Measurements from ENCODE around the gene CTNNB1.

Gene CTNNB1

GRCh38 chr3:41188306-41188705 lies 11.0 kb upstream of the CTNNB1 start:
- ATAC-seq: no peak
- TF ChIP-seq OSR1 (CRISPR knock-in tag; IDR thresholded peaks at IDR 0.05): no peak

GRCh38 chr3:41190509-41191284 lies 8.6 kb upstream of the CTNNB1 start:
- no peak for ATAC-seq

GRCh38 chr3:41192885-41193284 lies 6.4 kb upstream of the CTNNB1 start:
- TF ChIP-seq ESRRG (CRISPR knock-in tag; IDR thresholded peaks at IDR 0.05) (no peak), GLIS3 (CRISPR knock-in tag; IDR thresholded peaks at IDR 0.05) (no peak)
- ATAC-seq: no peak

More at GRCh38 chr3:41190509-41191284, 8.6 kb upstream of the CTNNB1 start:
- TF ChIP-seq ZNF70 (CRISPR knock-in tag; IDR thresholded peaks at IDR 0.05) (no peak), PATZ1 (CRISPR knock-in tag; IDR thresholded peaks at IDR 0.05; ENCODE audit: borderline replicate concordance) (no peak), ISL1 (CRISPR knock-in tag; IDR thresholded peaks at IDR 0.05) (no peak), ZC3H10 (CRISPR knock-in tag; IDR thresholded peaks at IDR 0.05) (no peak), CSRNP3 (CRISPR knock-in tag; IDR thresholded peaks at IDR 0.05) (no peak), POU6F1 (CRISPR knock-in tag; IDR thresholded peaks at IDR 0.05; ENCODE audit: borderline replicate concordance, low read depth) (no peak), ZFP30 (CRISPR knock-in tag; IDR thresholded peaks at IDR 0.05) (no peak), GLIS3 (CRISPR knock-in tag; IDR thresholded peaks at IDR 0.05) (no peak), ARNTL (CRISPR knock-in tag; IDR thresholded peaks at IDR 0.05; ENCODE audit: borderline replicate concordance, low read depth) (no peak), OSR1 (CRISPR knock-in tag; IDR thresholded peaks at IDR 0.05) (no peak), RARB (CRISPR knock-in tag; IDR thresholded peaks at IDR 0.05) (no peak)

- no peak for ATAC-seq
- TF ChIP-seq TSHZ2 (CRISPR knock-in tag; IDR thresholded peaks at IDR 0.05) (no peak), CSRNP3 (CRISPR knock-in tag; IDR thresholded peaks at IDR 0.05) (no peak), ISL1 (CRISPR knock-in tag; IDR thresholded peaks at IDR 0.05) (no peak), PPARA (CRISPR knock-in tag; IDR thresholded peaks at IDR 0.05; ENCODE audit: borderline replicate concordance) (no peak), BACH2 (CRISPR knock-in tag; IDR thresholded peaks at IDR 0.05; ENCODE audit: borderline replicate concordance) (no peak), TOX (CRISPR knock-in tag; IDR thresholded peaks at IDR 0.05; ENCODE audit: borderline replicate concordance) (no peak), ESRRG (CRISPR knock-in tag; IDR thresholded peaks at IDR 0.05) (no peak), ZNF70 (CRISPR knock-in tag; IDR thresholded peaks at IDR 0.05) (no peak), ARNTL (CRISPR knock-in tag; IDR thresholded peaks at IDR 0.05; ENCODE audit: borderline replicate concordance, low read depth) (no peak), GLIS3 (CRISPR knock-in tag; IDR thresholded peaks at IDR 0.05) (no peak)
Observed at GRCh38 chr3:41193794-41194539, 5.3 kb upstream of the CTNNB1 start.

Measured in SK-N-SH treated with all-trans-retinoic acid at 6 μM for 48 hours (cell line).